Nephron progenitor cell (in vitro differentiated cells): ENCODE data around the gene ATF7.
A peak's percentile ranks its signal among the peaks of the same experiment; 100 is the strongest.

Experiments used
- DNase-seq: peaks from one replicate; pipeline ENCODE4 v3.0.0; 2021
- H3K27ac Mint-ChIP-seq: 2 replicates; pipeline ENCODE4 v1.8.0; 2021; ENCODE audit warnings: mild to moderate bottlenecking, moderate library complexity, mixed read lengths
- H3K27me3 Mint-ChIP-seq: 2 replicates; pipeline ENCODE4 v1.8.0; 2021; ENCODE audit warnings: mild to moderate bottlenecking, low read depth, mixed read lengths; ENCODE audit not compliant: poor library complexity
- H3K36me3 Mint-ChIP-seq: 2 replicates; pipeline ENCODE4 v1.8.0; 2021; ENCODE audit warnings: low read depth, mixed read lengths
- H3K4me1 Mint-ChIP-seq: 2 replicates; pipeline ENCODE4 v1.8.0; 2021; ENCODE audit warnings: mixed read lengths
- H3K4me3 Mint-ChIP-seq: 2 replicates; pipeline ENCODE4 v1.8.0; 2021; ENCODE audit warnings: mild to moderate bottlenecking, moderate library complexity, mixed read lengths
- H3K9me3 Mint-ChIP-seq: 2 replicates; pipeline ENCODE4 v1.8.0; 2021; ENCODE audit warnings: mild to moderate bottlenecking, moderate library complexity, mixed read lengths
- CTCF ChIP-seq: fragments of 200-600 bp; sonication (generic); IDR thresholded peaks from 2 replicates; pipeline ENCODE4 v1.5.0; 2021; ENCODE audit warnings: antibody characterized with exemption

The ATF7 gene

GRCh38 chr12:53523131-53523530 lies 103.1 kb downstream of the ATF7 start:
- H3K27me3 Mint-ChIP-seq: no peaks in the 10 kb centered on the region
- no peaks in the 10 kb centered on the region for H3K4me1 Mint-ChIP-seq
- H3K4me3 Mint-ChIP-seq: no peak overlapping the region
- no peak for TF ChIP-seq CTCF
- no peak overlapping the region for H3K27ac Mint-ChIP-seq
- no peak for DNase-seq
- H3K36me3 Mint-ChIP-seq: peaks cover 60% of the 10 kb centered on the region
- no peaks in the 10 kb centered on the region for H3K9me3 Mint-ChIP-seq

GRCh38 chr12:53518381-53518780 lies 107.8 kb downstream of the ATF7 start:
- peaks cover 50% of the 10 kb centered on the region for H3K36me3 Mint-ChIP-seq
- no peaks in the 10 kb centered on the region for H3K27me3 Mint-ChIP-seq
- H3K9me3 Mint-ChIP-seq: no peaks in the 10 kb centered on the region
- no peak overlapping the region for H3K27ac Mint-ChIP-seq
- DNase-seq: no peak
- H3K4me3 Mint-ChIP-seq: no peak overlapping the region
- TF ChIP-seq CTCF: no peak
- H3K4me1 Mint-ChIP-seq: no peaks in the 10 kb centered on the region

GRCh38 chr12:53516758-53517455 lies 109.3 kb downstream of the ATF7 start:
- no peaks in the 10 kb centered on the region for H3K9me3 Mint-ChIP-seq
- TF ChIP-seq CTCF: no peak
- DNase-seq: no peak
- no peak overlapping the region for H3K4me3 Mint-ChIP-seq
- H3K27me3 Mint-ChIP-seq: peaks cover 4% of the 10 kb centered on the region
- peak overlapping the region; percentile 13 for H3K27ac Mint-ChIP-seq
- peaks cover 38% of the 10 kb centered on the region for H3K36me3 Mint-ChIP-seq
- H3K4me1 Mint-ChIP-seq: no peaks in the 10 kb centered on the region

GRCh38 chr12:53515291-53515680 lies 110.9 kb downstream of the ATF7 start:
- Mint-ChIP-seq H3K36me3 (peaks cover 28% of the 10 kb centered on the region), H3K9me3 (no peaks in the 10 kb centered on the region), H3K4me3 (no peak overlapping the region), H3K4me1 (no peaks in the 10 kb centered on the region), H3K27me3 (peaks cover 4% of the 10 kb centered on the region), H3K27ac (no peak overlapping the region)
- DNase-seq: no peak
- no peak for TF ChIP-seq CTCF

GRCh38 chr12:53514628-53515290 lies 111.4 kb downstream of the ATF7 start:
- no peak overlapping the region for H3K4me3 Mint-ChIP-seq
- H3K27me3 Mint-ChIP-seq: peaks cover 4% of the 10 kb centered on the region
- H3K9me3 Mint-ChIP-seq: no peaks in the 10 kb centered on the region
- peaks cover 22% of the 10 kb centered on the region for H3K36me3 Mint-ChIP-seq
- no peaks in the 10 kb centered on the region for H3K4me1 Mint-ChIP-seq
- H3K27ac Mint-ChIP-seq: no peak overlapping the region
- TF ChIP-seq CTCF: no peak
- DNase-seq: no peak
